ENCODE results near the gene SLC46A2. TPM values are rescaled to one million over a fixed set of nuclear protein-coding genes. Genes with fewer than 3 reads are reported as not detected.

Gene SLC46A2
- total and polyA plus RNA-seq, 9 donors: 0.04 to 1.2 (median 0.54) TPM; not detected in 5

- no peaks in the 10 kb centered on the region for H3K4me1 ChIP-seq (ENCODE audit: insufficient read depth)
- intact Hi-C loops (cut with DNase I): no loop called here
- no peak overlapping the region for H3K27ac ChIP-seq
- no peaks in the 10 kb centered on the region for H3K27me3 ChIP-seq
- H3K36me3 ChIP-seq: no peaks in the 10 kb centered on the region
- WGBS, 3 donors: 63 to 84% (median 77%) methylated on average over 4 of the region's 4 CpGs
- no peaks in the 10 kb centered on the region for H3K9me3 ChIP-seq
- H3K4me3 ChIP-seq: no peak overlapping the region
- TF ChIP-seq CTCF (IDR thresholded peaks at IDR 0.05): no peak
- TF ChIP-seq POLR2A (IDR thresholded peaks at IDR 0.05): no peak
- no peak for TF ChIP-seq EP300 (IDR thresholded peaks at IDR 0.05)
- DNase-seq: no peak
Measured at GRCh38 chr9:112913326-112913725, 22.6 kb upstream of the SLC46A2 start.

DNA sequence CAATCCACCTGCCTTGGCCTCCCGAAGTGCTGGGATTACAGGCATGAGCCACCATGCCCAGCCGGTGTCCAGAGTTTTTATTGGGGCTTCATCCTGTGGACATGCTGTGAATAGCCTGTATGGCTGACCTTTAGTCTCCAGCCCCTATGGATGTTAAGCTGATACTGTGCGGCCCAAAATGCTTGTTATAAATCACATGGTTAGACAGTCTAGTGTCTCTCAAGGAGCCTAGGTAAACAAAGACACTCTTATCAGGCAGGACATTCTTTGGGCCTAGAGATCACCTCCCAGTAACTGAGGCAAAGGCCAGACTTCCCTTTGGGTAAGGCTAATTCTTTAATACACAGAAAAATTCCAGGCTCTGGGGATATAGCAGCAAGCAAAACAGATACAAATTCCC, 22.0 kb upstream of the SLC46A2 start:
- Histone ChIP-seq H3K4me1 (ENCODE audit: insufficient read depth) (no peaks in the 10 kb centered on the region), H3K36me3 (no peaks in the 10 kb centered on the region), H3K4me3 (no peak overlapping the region), H3K27ac (no peak overlapping the region), H3K27me3 (no peaks in the 10 kb centered on the region), H3K9me3 (no peaks in the 10 kb centered on the region)
- intact Hi-C loops (cut with DNase I): no loop called here
- TF ChIP-seq EP300 (IDR thresholded peaks at IDR 0.05) (no peak), CTCF (IDR thresholded peaks at IDR 0.05) (no peak), POLR2A (IDR thresholded peaks at IDR 0.05) (no peak)
- DNase-seq: no peak
- 78 to 89% (median 84%) methylated on average over 3 of the region's 3 CpGs for WGBS, 3 donors

DNA sequence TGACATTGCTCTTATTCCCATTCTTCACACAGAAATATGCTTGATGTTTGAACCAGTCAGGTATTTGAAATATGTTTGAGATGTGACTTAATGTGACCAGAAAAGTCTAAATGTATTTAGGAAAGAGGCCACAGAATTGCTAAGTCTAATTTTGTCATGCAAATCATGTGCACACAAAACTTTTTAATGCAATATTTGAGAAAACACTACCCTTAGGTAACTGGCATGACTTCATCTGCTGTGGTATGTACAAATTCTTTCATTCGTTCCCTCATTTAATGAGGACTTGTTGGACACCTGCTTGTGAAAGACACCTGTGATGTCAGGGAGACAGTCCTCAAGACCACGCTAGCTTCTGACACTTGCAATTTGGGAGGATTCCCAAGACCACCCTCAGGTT, 21.1 kb upstream of the SLC46A2 start:
- H3K27ac ChIP-seq: no peak overlapping the region
- no peaks in the 10 kb centered on the region for H3K4me1 ChIP-seq (ENCODE audit: insufficient read depth)
- TF ChIP-seq EP300 (IDR thresholded peaks at IDR 0.05) (no peak), POLR2A (IDR thresholded peaks at IDR 0.05) (no peak), CTCF (IDR thresholded peaks at IDR 0.05) (no peak)
- no peaks in the 10 kb centered on the region for H3K27me3 ChIP-seq
- WGBS, 3 donors: 58 to 73% (median 58%) methylated on average over 2 of the region's 2 CpGs
- intact Hi-C loops (cut with DNase I): no loop called here
- no peaks in the 10 kb centered on the region for H3K9me3 ChIP-seq
- no peaks in the 10 kb centered on the region for H3K36me3 ChIP-seq
- DNase-seq: no peak
- no peak overlapping the region for H3K4me3 ChIP-seq

DNA sequence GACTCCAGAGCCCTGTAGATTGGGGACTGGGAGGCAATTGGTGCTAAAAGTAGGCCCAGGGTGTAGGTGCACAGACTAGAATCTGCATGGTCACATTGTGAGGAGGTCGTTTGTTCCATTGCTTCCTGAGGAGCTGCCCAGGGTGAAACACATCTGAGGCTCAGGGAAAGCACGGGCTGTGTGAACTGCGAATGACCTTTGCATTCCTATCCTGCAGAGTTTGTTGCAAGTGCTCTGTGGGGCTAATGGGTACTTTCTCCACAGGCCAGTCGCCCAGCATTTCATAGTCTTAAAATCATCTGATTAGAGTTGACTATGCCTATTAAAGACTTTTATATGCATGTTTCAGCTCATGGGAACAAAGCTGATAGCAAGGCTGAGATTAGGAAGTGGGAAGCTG, 14.4 kb upstream of the SLC46A2 start:
- intact Hi-C loops (cut with DNase I): no loop called here
- no peak for DNase-seq
- Histone ChIP-seq H3K27ac (no peak overlapping the region), H3K36me3 (no peaks in the 10 kb centered on the region), H3K4me1 (ENCODE audit: insufficient read depth) (no peaks in the 10 kb centered on the region), H3K27me3 (no peaks in the 10 kb centered on the region), H3K9me3 (no peaks in the 10 kb centered on the region), H3K4me3 (no peak overlapping the region)
- WGBS, 3 donors: 45 to 51% (median 48%) methylated on average over 4 of the region's 4 CpGs
- no peak for TF ChIP-seq CTCF (IDR thresholded peaks at IDR 0.05)
- no peak for TF ChIP-seq POLR2A (IDR thresholded peaks at IDR 0.05)
- no peak for TF ChIP-seq EP300 (IDR thresholded peaks at IDR 0.05)

DNA sequence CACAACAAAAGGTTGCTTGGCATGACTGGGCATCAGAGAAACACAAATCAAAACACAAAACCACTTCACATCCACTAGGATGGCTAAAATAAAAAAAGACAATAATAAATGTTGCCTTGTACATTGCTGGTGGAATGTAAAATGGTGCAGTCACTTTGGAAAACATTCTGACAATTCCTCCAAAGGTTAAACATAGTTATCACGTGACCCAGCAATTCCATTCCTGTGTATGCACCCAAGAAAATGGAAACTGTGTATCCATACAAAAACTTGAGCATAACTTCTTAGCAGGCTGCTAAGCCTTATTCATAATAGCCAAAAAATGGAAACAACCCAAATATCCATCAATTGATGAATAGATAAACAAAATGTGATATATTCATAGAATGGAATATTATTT, 10.2 kb upstream of the SLC46A2 start:
- no peak for TF ChIP-seq CTCF (IDR thresholded peaks at IDR 0.05)
- TF ChIP-seq POLR2A (IDR thresholded peaks at IDR 0.05): no peak
- no peak for TF ChIP-seq EP300 (IDR thresholded peaks at IDR 0.05)
- no peaks in the 10 kb centered on the region for H3K4me1 ChIP-seq (ENCODE audit: insufficient read depth)
- WGBS, 3 donors: 41 to 67% (median 47%) methylated on average over 1 of the region's 1 CpG
- intact Hi-C loops (cut with DNase I): no loop called here
- no peak overlapping the region for H3K27ac ChIP-seq
- DNase-seq: no peak
- H3K36me3 ChIP-seq: no peaks in the 10 kb centered on the region
- no peaks in the 10 kb centered on the region for H3K9me3 ChIP-seq
- no peak overlapping the region for H3K4me3 ChIP-seq
- H3K27me3 ChIP-seq: no peaks in the 10 kb centered on the region
